GM12873 (cell line): Measurements from ENCODE around the gene TSPEAR.
"Not testable (repeated sequence)": the region's sequence is repeated elsewhere in the genome, so short reads cannot be mapped to it uniquely, and the experiment has no call there.

ENCODE experiments used
- CTCF ChIP-seq: IDR thresholded peaks from 2 replicates; pipeline ENCODE4 v1.5.1; 2012; ENCODE audit warnings: low read depth, mild to moderate bottlenecking, moderate library complexity, low read length, control low read depth; ENCODE audit not compliant: insufficient read depth; ENCODE audit errors: missing control alignments

The TSPEAR gene

GRCh38 chr21:44700101-44701022 is 11.0 kb downstream of the TSPEAR start:
- TF ChIP-seq CTCF, result no peak

- TF ChIP-seq CTCF, result no peak
Observed at GRCh38 chr21:44699502-44700001, 11.8 kb downstream of the TSPEAR start.

GRCh38 chr21:44697811-44698734 is 13.3 kb downstream of the TSPEAR start:
- no peak for TF ChIP-seq CTCF

GRCh38 chr21:44697172-44697810 is 14.1 kb downstream of the TSPEAR start, which contains the start of gene KRTAP10-12:
Gene KRTAP10-12 (plus strand): TSS chr21:44697172. CDS start chr21:44697202, 30 bp downstream.
- not testable (repeated sequence) for TF ChIP-seq CTCF

- no peak for TF ChIP-seq CTCF
Observed at GRCh38 chr21:44696572-44696971, 14.8 kb downstream of the TSPEAR start.

GRCh38 chr21:44695641-44696040 is 15.7 kb downstream of the TSPEAR start:
- no peak for TF ChIP-seq CTCF
